Endothelial cell of hepatic sinusoid (primary cell): ENCODE measurements around the gene KCNE2.

Experiments
- in situ Hi-C: cut with HindIII; loops from 2 replicates; pipeline ENCODE4 v1.10.0; 2017; ENCODE audit warnings: low sequenced_read_pairs

KCNE2 gene, protein sequence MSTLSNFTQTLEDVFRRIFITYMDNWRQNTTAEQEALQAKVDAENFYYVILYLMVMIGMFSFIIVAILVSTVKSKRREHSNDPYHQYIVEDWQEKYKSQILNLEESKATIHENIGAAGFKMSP

DNA sequence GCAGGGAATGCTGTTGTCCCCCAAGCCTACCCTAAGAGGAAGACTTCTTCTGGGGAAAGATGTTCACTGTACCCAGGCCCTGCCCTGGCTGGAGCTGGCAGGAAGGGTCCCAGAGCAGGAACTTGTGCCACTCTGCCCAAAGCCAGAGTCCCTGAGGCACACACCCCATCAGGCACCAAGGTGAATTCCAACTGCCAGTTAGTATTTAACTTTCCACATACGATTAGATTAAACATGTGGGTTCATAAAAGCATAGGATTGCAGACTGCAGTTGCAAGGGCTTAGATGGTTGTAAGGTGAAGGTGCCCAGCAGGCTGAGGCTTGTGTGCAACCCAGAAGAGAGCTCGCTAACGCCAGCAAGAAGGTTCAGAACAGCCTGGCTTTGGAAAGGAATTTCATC is at the start of gene KCNE2:
KCNE2 (plus strand) TSS at position 274 of the 400 bp plus-strand sequence. CDS start 6,473 bp downstream, outside the sequence.
- in situ Hi-C loops: no loop called here

DNA sequence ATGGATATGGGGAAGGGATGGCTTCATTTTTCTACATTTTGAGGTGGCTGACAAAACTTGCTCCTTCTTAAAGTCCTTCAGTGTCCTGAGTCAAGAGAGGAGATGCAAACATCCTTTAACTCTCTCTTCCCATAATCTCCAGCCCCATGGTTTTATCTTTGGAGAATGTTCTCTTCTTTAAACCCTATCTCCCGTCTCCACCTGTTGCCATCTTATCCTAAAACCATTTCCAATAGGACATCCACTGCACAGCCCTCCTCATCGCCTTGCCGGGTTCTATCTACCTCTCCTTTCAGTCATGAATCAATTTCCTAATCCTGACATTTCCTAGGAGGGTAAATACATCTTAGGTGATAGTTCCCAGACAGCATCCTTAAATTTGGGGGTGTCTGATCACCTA is 44.2 kb upstream of the KCNE2 start:
- in situ Hi-C loops: no loop called here

DNA sequence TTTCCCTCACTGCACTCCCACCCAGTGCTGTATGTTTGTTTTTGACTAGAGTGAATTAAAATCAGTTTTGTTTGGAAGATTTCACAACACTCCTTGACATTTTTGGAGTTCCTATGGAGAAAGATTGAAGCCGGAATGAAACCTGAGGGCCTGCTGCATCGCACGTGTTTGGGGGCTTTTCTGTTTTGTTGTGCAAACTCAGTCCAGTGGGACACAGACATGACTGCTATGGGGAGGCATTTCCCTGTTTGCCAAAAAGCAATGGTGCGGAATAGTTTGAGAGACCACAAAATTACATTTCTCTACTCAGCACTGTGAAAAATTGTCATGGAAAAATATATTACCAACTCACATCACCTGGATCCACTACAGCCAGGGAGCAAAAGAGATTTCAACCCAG is 43.8 kb upstream of the KCNE2 start:
- in situ Hi-C loops: no loop called here

DNA sequence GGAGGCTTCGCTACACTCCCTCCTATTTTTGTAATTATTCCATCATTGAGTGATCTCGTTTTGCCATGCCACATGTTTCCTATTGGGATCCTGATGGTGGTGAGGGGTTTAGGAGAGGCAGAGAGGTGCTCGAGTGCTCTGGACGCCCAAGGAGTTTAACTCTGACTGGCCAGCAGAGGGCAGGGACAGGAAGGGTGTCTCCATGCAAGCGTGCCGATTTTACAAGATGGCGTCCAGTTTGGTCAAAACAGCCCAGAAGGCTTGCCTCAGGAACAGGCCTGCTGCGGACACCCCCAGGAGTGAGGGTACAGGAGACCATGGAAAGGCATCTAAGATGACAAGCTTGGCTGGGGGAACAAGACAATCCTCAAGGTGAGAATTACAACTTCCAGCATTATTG is 33.8 kb upstream of the KCNE2 start:
- in situ Hi-C loops: no loop called here

DNA sequence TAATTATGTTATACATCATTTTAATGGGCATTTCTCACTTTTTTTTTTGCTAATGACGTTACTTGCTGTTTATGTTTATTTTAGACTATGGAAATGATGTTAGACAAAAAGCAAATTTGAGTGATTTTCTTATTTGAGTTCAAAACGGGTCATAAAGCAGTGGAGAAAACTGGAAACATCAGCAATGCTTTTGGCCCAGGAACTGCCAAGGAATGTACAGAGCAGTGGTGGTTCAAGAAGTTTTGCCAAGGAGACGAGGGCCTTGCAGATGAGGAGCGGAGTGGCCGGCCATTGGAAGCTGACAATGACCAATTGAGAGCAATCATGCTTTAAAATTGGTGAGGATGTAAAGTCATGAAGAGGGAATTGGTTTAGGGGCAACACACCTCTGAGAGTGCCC is 32.1 kb upstream of the KCNE2 start:
- in situ Hi-C loops: no loop called here

DNA sequence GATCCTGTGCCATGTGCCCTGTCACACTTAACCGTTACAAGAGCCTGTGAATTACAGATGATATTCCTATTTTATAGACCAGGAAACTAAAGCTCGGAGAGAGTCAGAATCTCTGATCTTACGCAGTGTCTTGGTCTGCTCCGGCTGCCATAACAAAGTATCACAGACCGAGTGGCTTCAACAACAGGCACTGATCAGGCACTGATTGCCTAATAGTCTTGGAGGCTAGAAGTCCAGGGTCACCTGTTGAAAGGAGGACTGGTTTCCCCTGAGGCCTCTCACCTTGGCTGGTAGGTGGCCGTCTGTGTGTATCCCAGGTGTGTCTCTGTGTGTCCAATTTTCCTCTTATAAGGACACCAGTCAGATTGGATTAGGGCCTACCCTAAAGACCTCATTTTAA is 31.5 kb upstream of the KCNE2 start:
- in situ Hi-C loops: no loop called here

DNA sequence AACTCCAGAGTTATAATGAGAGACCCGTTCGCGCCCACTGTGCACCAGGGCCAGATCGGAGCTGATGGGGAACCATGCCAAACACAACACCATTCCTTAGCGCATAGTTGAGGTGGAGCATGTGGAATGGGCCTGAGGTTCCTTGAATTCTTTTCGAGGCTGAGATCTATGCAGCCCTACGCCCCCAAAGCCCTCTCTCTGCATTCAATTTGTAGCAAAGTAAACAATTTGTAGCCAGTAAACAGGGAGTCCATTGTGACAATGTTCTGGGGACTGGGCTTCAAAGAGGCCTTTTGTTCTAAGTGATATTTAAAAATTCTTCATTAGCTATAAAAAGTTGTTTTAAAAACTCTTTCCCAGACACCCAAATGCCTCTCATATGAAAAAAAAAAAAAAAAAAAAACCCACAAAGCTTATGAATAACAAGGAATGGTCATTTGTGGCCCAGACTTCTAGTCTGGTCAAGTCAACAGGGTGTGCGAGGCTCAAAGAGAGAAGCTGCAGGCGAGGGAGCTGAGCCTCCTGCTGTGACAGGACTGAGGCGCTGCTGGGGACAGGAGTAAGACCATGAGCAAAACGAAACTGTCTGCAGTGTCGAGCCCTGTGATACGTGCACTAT is 30.6 kb upstream of the KCNE2 start:
- in situ Hi-C loops: no loop called here

DNA sequence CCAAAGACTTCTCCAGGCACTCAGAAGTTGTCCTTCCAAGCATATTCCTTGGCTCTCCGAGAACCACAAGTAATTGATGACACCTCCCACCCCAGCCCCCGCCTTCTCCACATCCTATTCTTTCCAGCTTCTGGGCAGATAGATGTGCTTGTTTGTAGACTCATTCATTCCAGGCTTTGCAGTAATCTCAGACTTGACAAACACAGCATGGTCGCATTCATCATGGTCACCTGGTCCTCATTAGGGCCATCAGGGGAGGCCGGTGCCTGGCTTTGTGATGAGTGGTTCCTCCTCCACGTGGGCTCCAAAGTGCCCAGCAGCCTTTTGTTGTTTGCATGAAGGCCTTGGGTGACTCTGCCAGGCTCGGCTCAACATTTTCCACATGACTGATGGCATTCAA is 28.5 kb upstream of the KCNE2 start:
- in situ Hi-C loops: no loop called here

DNA sequence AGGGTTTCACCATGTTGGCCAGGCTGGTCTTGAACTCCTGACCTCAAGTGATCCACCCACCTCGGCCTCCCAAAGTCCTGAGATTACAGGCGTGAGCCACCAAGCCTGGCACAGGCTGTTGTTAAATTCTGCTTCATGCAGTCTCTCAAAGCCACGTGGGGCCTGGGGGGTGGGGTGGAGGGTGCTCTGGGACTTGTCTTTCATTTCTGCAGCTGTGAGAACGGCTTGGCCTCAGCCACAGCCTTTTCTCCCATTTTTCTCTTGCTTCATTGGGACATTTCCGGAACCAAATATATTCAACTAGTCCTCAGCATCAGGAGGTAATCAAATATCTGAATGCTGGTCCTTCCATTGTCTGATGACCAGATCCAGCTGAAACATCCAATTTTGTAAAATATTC is 27.6 kb upstream of the KCNE2 start:
- in situ Hi-C loops: no loop called here

DNA sequence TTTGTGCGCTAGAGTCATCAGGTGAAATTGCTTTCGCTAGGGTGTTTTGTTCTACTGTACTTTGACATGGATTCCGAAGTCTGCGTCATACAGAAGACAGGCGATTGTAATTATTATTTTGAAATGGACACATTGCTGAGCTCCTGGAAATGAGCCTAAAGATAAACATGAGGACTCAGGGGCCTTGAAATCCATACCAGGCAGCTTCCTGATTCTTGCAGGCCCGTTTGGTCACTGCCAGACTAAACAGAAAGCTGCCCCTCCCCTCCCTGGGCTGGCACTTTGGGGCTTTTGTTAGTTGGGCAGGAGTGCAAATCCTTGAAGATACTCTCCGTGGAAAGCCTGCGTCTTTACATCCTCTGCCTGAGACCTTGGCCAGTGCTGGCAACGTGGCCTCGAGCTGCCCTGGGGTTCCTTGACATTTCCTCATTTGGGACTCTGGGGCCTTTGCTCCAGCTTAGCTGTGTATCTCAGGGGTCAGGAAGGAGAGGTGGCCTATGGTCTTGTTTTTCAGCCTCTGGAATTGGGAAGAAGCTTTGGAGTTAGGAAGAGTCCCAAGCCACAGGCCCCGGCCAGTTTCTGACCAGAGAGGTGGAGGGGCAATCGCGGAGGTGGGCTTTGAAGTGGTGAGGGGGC is 26.9 kb upstream of the KCNE2 start:
- in situ Hi-C loops: no loop called here

DNA sequence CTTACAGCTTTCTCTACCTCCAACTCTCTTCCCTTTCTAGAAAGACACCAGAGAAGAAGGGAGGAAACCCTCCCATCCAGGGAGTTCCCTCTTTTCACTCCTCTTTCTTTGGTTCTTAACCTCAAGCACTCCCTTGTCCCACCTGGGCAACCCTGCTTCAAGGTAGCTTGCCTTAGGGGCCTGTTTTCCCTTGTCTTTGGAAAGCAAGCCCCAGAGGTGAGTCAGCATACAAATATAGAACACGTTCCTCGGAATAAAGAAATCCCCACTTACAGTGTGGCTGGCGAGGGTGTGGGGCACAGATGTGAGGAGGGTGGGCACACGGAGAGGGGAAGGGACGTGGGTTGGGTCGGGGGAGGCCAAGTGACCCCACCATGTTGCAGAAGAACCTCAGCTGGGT is 26.1 kb upstream of the KCNE2 start:
- in situ Hi-C loops: no loop called here

DNA sequence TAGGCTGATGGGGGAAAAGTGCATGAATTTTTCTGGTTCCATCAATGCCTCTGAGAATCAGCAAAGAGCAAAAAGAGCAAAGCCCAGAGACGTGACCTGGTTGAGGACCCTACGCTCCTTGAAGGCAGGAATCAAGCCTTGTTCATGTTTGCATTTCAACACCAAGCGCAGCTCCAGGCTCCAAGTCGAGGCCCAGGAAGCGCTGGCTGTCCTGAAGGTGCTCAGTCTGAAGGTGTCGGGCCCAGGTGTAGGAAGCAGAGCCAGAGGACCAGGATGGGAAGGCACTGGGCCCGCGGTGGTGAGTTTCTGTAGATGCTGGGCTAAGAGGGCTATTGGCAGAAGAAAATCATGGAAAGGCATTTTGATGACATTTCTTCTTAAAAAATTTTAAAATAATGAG is 25.6 kb upstream of the KCNE2 start:
- in situ Hi-C loops: no loop called here

DNA sequence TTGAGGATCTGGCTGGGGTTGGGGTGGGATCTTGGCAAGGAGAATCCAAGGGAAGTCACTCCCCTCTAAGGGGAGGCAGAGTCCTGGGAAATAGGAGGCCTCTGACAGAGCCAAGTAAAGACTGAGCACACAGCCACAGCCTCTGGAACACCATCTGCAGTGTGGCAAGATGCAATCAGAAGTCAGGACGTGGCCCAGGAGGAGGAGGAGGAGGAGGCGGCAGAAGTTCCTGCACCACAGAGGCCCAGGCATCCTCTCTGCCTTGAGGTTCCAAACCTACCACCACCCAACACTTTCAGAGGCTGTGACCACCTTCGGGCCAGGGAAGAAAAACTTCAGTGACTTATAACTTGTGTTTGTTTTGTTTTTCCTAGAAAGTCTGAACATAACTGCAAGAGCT is 23.7 kb upstream of the KCNE2 start:
- in situ Hi-C loops: no loop called here

DNA sequence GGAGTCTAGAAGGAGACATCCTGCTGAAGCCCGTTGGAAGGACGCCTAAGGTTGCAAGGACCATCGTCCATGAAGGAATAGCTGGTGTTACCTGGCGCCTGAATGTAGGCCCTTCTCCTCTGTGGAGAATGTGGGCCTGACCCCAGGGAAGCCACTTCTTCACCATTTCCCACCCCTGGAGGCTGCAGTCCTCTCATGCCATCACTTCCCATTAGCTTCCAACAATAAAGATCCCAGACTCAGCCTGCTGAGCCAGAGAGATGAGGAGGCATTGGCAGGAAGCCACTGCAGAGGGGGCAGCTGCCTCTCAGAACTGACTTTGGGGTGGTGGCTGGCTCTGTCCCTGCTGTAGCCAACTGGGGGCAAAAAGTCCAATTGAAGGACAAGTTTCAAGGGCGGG is 21.3 kb upstream of the KCNE2 start:
- in situ Hi-C loops: no loop called here

DNA sequence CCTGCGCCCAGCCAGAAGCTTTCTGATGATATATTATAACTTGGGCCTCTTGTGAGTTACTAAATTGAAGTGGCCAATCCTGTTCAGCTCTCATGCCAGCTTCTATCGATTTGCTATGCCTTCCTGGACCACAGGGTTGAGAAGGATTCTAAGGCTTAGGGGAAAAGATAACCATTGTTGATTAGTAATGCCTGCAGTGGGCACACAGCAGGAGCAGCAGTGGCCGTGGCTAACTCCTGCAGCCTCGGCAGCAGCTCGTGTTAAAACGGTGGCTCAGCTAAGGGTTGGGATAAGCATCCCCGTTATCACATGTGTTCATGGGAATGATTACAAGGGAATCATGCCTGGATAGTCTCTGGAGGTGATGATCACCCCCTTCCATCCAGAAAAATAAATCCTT is 20.5 kb upstream of the KCNE2 start:
- in situ Hi-C loops: no loop called here

DNA sequence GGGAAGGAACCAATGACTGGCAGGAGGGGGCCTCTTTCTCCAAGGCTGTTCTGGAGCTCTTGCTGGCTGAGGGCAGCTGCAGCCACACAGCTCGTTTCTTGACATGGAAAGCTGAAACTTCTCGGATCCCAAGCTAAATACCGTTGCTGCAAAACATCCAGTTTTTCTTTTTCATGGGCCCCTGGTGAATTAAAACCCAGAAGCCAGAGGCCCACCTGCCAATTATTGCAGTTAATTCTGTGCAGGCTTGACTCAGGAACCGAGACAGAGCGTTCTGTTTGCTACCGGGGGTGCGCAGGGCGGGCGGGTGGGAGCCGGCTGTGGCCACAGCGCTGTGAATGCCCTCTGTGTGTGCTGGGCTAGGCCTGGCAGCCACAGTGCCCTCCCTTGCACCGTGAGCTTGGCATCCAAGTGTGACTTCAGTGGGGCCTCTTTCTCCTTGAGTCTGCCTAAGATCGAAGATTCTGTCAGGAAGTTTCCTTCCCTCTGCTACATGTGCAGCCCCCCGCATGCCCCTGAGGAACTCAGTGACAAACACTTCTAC is 19.9 kb upstream of the KCNE2 start:
- in situ Hi-C loops: no loop called here

DNA sequence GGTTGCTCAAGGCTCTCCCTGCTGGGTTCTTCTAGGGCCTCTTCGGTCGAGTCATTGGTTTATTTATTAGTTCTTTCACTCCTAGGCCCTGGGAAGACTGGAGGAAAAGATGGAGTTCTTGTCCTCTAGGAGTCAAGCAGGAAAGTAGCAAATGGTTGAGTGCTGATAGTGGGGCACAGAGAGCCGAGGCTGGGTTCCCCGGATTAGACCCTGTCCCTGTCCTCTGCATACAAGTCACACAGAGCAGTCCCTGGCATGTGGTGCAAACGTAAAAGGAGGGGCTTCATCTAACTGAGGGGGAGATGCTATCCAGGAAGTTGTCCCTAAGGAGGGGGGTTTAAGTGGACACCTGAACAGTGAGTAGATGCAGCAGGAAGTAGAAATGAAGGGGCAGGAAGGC is 19.2 kb upstream of the KCNE2 start:
- in situ Hi-C loops: no loop called here

DNA sequence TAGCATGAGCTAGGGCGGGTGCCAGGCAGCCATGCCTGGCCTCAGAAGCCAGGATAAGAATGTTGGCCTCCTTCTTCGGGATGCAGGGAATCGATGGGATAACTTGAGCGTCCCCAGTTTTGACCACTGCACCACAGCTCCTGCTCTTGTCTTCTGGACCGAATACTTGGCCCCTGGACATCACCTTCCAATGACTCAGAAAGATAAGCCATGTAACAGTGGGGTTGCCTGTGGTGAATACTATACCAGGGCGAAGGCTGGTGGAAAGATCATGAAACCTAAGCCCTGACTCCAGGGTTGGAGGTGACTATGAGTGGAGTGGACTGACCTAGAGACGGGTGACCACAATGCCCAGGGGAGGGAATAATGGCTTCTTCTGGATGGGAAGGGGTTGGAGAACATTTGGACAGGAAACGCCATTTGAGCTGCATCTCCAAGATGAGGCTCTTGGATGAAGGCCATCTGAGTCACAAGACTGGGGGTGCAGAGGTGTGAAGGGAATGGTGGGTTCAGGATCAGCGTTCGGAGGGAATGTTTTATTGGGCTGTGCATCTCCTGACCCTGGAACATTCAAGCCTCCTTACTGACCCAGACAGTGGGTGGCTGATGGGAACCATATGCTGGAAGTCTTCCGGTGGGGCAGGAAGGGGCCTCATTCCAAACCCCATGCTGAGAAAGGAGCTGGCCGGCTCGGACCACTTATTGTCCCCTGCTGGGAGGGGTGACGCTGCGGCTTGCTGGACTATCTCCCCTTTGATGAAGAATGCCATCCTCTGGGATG is 18.5 kb upstream of the KCNE2 start:
- in situ Hi-C loops: no loop called here

DNA sequence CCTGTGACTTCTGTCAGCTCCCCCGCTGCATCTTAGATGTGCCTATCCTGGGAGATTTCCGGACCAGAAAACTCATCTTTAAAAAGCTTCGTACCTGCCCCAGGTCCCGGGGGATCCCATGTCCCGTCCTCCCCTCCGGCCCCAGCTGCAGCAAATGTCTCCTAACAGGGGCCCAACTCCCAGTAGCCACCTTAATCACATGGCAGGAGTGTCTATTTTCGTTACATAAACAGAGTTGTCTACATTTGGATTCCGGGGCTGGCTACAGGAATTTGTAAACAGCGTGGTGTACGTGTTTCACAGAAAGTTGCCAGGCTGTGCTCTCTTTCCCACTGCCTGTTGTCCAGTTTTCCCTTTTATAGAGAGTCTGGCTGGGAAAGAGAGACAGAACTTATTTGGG is 17.9 kb upstream of the KCNE2 start:
- in situ Hi-C loops: no loop called here

DNA sequence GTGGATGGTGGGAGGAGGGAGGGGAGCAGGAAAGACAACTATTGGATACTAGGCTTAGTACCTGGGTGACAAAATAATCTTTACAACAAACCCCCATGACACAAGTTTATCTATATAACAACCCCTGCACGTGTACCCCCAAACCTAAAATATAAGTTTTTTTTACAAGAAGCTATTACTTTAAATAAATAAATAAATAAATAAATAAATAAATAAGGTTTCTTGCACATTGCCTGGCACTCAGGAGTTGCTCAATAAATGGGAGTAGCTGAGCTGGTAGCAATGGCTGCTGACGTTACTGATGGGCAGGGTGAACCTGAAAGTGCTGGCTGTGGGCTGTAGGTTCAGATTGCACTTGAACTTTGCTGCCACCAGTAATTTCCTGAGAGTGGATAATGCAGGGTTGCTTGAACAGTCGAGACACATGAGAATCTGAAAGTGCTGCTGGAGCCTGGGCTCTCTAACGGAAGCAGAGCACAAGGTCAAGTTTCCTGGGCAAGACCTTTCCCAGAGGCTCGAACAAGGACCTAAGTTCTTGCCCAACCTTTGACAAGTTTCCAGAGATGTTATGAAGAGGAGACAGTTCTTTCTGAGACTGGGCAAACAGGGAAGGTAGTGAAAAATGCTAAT is 14.8 kb upstream of the KCNE2 start:
- in situ Hi-C loops: no loop called here

DNA sequence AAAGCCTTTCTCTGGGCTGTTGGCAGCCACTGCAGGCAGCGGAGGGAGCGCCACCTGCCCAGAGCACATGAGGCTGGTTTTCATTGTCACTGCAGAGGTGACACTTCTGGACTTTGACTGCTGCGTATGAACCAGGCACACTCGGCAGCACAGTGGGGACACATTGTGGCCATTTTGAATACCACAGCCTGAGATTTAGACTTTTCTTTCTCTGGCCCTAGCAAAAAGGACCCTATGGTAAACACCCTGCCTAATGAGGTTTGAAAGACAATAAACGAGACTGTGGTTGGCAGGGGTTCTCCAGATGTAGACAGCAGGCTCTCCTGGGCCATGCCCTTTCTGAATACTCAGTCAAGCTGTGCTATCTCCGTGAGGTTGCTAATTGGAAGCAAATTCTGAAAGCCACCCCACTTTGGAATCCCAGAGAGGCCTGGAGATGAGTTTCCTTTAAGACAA is 12.0 kb upstream of the KCNE2 start:
- in situ Hi-C loops: no loop called here
